Smooth muscle cell (in vitro differentiated cells): ENCODE data around the gene TMC5. TPM values are rescaled to one million over a fixed set of nuclear protein-coding genes. Genes with fewer than 3 reads are reported as not detected.

Experiments
- DNase-seq: peaks from one replicate; lab custom pipeline; 2025; ENCODE audit not compliant: unreplicated experiment; lab: John Stamatoyannopoulos, UW
- H2AFZ ChIP-seq: fragments of 200-600 bp; sonication (generic); 2 replicates; pipeline ENCODE4 v1.6.0; 2016; ENCODE audit warnings: antibody characterized with exemption, low read depth, mild to moderate bottlenecking
- H3F3A ChIP-seq: fragments of 200-600 bp; sonication (generic); 2 replicates; pipeline ENCODE4 v1.6.0; 2017; ENCODE audit warnings: antibody characterized with exemption, low read depth
- H3K27ac ChIP-seq: fragments of 200-600 bp; sonication (generic); 2 replicates; pipeline ENCODE4 v1.5.1; 2016; ENCODE audit warnings: low read depth, mild to moderate bottlenecking
- H3K27me3 ChIP-seq: fragments of 200-600 bp; sonication (generic); 2 replicates; pipeline ENCODE4 v1.6.1; 2016; ENCODE audit warnings: low read depth, mild to moderate bottlenecking
- H3K36me3 ChIP-seq: fragments of 200-600 bp; sonication (generic); 2 replicates; pipeline ENCODE4 v1.5.1; 2016; ENCODE audit warnings: low read depth
- H3K4me1 ChIP-seq: fragments of 200-600 bp; sonication (generic); 2 replicates; pipeline ENCODE4 v1.5.1; 2016; ENCODE audit warnings: low read depth
- H3K4me2 ChIP-seq: fragments of 200-600 bp; sonication (generic); 2 replicates; pipeline ENCODE4 v1.6.0; 2016; ENCODE audit warnings: mild to moderate bottlenecking
- H3K4me3 ChIP-seq: fragments of 200-600 bp; sonication (generic); 2 replicates; pipeline ENCODE4 v1.5.1; 2016; ENCODE audit warnings: mild to moderate bottlenecking
- H3K79me2 ChIP-seq: fragments of 200-600 bp; sonication (generic); 2 replicates; pipeline ENCODE4 v1.6.0; 2016; ENCODE audit warnings: low read depth, mild to moderate bottlenecking
- H3K9ac ChIP-seq: fragments of 200-600 bp; sonication (generic); 2 replicates; pipeline ENCODE4 v1.6.0; 2016; ENCODE audit warnings: low read depth
- H3K9me3 ChIP-seq: fragments of 200-600 bp; sonication (generic); replicated peaks from 2 replicates; pipeline ENCODE4 v1.5.1; 2016; ENCODE audit warnings: low read depth
- H4K20me1 ChIP-seq: fragments of 200-600 bp; sonication (generic); 2 replicates; pipeline ENCODE4 v1.6.0; 2016; ENCODE audit warnings: low read depth
- WGBS: methylation state at CpG from one replicate; pipeline ENCODE4 v1.1.7; 2016; ENCODE audit warnings: low lambda C conversion rate; 5-methylcytosine and 5-hydroxymethylcytosine counted together
- polyA plus RNA-seq: library from polyadenylated mRNA; unstranded; fragments of >200 nt; fragmentation: Nextera tagmentation; extraction: Ambion mirVana; gene quantifications from 2 replicates; pipeline ENCODE4 v1.2.1, GENCODE V29; 2016
- total RNA-seq: library from RNA; depleted of rRNA; stranded (reverse); fragments of >200 nt; gene quantifications from 2 replicates; pipeline ENCODE4 v1.2.3, GENCODE V29; 2014
- TF ChIP-seq, protein P1 (sequence below): fragments of 200-600 bp; sonication (generic); IDR thresholded peaks from 2 replicates; pipeline ENCODE4 v1.5.1; 2017; ENCODE audit warnings: borderline replicate concordance, mild to moderate bottlenecking, antibody characterized with exemption; ENCODE audit not compliant: insufficient read depth, poor library complexity, severe bottlenecking

Gene TMC5
- total and polyA plus RNA-seq, 2 experiments from 2014 or later: 0.18 TPM; not detected in 1

DNA sequence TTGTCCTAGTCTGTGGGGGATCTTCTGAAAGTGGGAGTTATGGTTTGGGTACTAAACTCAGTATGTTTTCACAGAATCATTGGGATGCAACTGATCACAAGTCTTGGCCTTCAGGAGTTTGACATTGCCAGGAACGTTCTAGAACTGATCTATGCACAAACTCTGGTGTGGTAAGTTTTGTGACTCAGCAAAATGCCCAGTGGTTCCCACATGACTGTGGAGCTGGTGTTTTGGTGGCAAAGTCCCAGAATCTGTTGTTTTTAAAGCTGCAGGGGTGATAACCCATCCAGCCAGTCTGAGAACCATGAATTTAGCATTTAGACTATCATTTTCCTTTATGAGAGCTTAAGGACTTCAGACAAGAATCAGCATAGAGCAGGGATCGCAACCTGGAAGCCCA is 63.6 kb downstream of the TMC5 start:
- no peak overlapping the region for H2AFZ ChIP-seq
- H4K20me1 ChIP-seq: no peaks in the 10 kb centered on the region
- H3K36me3 ChIP-seq: no peaks in the 10 kb centered on the region
- no peak overlapping the region for H3K9ac ChIP-seq
- TF ChIP-seq, protein P1, sequence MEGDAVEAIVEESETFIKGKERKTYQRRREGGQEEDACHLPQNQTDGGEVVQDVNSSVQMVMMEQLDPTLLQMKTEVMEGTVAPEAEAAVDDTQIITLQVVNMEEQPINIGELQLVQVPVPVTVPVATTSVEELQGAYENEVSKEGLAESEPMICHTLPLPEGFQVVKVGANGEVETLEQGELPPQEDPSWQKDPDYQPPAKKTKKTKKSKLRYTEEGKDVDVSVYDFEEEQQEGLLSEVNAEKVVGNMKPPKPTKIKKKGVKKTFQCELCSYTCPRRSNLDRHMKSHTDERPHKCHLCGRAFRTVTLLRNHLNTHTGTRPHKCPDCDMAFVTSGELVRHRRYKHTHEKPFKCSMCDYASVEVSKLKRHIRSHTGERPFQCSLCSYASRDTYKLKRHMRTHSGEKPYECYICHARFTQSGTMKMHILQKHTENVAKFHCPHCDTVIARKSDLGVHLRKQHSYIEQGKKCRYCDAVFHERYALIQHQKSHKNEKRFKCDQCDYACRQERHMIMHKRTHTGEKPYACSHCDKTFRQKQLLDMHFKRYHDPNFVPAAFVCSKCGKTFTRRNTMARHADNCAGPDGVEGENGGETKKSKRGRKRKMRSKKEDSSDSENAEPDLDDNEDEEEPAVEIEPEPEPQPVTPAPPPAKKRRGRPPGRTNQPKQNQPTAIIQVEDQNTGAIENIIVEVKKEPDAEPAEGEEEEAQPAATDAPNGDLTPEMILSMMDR: no peak
- H3F3A ChIP-seq: no peaks in the 10 kb centered on the region
- no peaks in the 10 kb centered on the region for H3K9me3 ChIP-seq
- 92% methylated on average over 2 of the region's 2 CpGs for WGBS
- H3K79me2 ChIP-seq: no peaks in the 10 kb centered on the region
- DNase-seq: no peak
- H3K4me2 ChIP-seq: no peak overlapping the region
- H3K4me1 ChIP-seq: no peaks in the 10 kb centered on the region
- H3K27me3 ChIP-seq: no peaks in the 10 kb centered on the region
- H3K27ac ChIP-seq: no peak overlapping the region
- H3K4me3 ChIP-seq: no peak overlapping the region

DNA sequence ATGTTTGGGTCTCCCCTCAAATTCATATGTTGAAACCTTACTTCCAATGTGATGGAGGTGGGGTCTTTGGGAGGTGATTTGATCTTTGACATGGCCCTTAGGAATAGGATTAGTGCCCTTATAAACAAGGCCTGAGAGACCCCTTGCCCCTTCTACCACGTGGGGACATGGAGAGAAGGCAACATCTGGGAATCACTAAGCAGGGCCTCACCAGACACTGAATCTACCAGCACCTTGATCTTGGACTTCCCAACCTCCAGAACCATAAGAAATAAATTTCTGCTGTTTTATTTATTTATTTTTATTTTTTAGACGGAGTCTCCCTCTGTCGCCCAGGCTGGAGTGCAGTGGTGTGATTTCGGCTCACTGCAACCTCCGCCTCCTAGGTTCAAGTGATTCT is 64.1 kb downstream of the TMC5 start:
- Histone ChIP-seq H2AFZ (no peak overlapping the region), H3K9ac (no peak overlapping the region), H4K20me1 (no peaks in the 10 kb centered on the region), H3K27me3 (no peaks in the 10 kb centered on the region), H3K4me2 (no peak overlapping the region), H3K79me2 (no peaks in the 10 kb centered on the region), H3K9me3 (no peaks in the 10 kb centered on the region), H3K4me1 (no peaks in the 10 kb centered on the region), H3K27ac (no peak overlapping the region), H3K36me3 (no peaks in the 10 kb centered on the region), H3F3A (no peaks in the 10 kb centered on the region), H3K4me3 (no peak overlapping the region)
- DNase-seq: no peak
- TF ChIP-seq, protein P1: no peak
- 92% methylated on average over 5 of the region's 5 CpGs for WGBS

DNA sequence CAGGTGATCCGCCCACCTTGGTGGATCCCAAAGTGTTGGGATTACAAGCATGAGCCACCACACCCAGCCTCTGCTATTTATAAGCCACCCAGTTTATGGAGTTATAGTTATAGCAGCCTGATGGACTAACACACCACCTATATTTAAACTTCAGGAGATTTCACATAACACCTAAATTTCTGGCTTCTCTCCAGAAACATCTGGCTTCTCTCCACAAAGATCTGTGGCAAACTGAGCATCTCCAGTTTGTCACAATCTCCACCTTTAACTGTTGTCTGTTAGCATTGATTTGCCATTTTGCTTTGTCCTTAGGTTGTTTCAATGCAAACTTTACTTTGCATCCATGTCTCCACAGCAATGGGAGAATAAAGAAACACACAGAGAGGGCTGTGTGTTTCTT is 64.6 kb downstream of the TMC5 start:
- H3K9me3 ChIP-seq: no peaks in the 10 kb centered on the region
- H3K27ac ChIP-seq: no peak overlapping the region
- no peaks in the 10 kb centered on the region for H3K36me3 ChIP-seq
- H3F3A ChIP-seq: no peaks in the 10 kb centered on the region
- 90% methylated on average over 1 of the region's 1 CpG for WGBS
- no peaks in the 10 kb centered on the region for H3K79me2 ChIP-seq
- TF ChIP-seq, protein P1: no peak
- no peak overlapping the region for H3K4me2 ChIP-seq
- H3K4me1 ChIP-seq: no peaks in the 10 kb centered on the region
- no peak for DNase-seq
- H2AFZ ChIP-seq: no peak overlapping the region
- H4K20me1 ChIP-seq: no peaks in the 10 kb centered on the region
- H3K27me3 ChIP-seq: no peaks in the 10 kb centered on the region
- H3K9ac ChIP-seq: no peak overlapping the region
- H3K4me3 ChIP-seq: no peak overlapping the region

DNA sequence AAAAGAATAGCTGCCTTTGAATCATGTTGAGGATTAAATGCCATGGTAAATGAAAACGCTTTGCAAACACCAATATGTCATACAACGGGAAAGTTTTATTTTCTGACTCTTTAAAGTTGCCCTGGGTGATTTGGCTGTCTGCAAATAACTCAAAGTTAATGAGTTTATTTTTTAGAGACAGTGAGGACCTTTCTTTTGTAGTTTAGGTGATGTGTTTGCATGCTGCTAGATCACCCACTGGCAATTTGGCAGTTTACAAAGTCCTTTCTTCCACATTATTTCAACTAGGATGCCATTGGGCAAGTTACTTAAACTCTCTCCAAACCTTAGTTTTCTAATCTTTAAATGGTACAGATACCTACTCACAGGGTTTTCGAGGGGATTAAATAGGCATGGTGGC is 66.4 kb downstream of the TMC5 start:
- TF ChIP-seq, protein P1: no peak

More for the DNA sequence above, 66.4 kb downstream of the TMC5 start:
- no peak overlapping the region for H2AFZ ChIP-seq
- no peak for DNase-seq
- H3F3A ChIP-seq: no peaks in the 10 kb centered on the region
- H3K4me2 ChIP-seq: no peak overlapping the region
- no peaks in the 10 kb centered on the region for H3K79me2 ChIP-seq
- H3K4me1 ChIP-seq: no peaks in the 10 kb centered on the region
- no peaks in the 10 kb centered on the region for H3K36me3 ChIP-seq
- H4K20me1 ChIP-seq: no peaks in the 10 kb centered on the region
- H3K4me3 ChIP-seq: no peak overlapping the region
- no peaks in the 10 kb centered on the region for H3K27me3 ChIP-seq
- WGBS: 97% methylated on average over 3 of the region's 3 CpGs
- H3K27ac ChIP-seq: no peak overlapping the region
- H3K9me3 ChIP-seq: no peaks in the 10 kb centered on the region
- H3K9ac ChIP-seq: no peak overlapping the region
